Activated naive CD4-positive, alpha-beta T cell treated with anti-CD3 and anti-CD28 coated beads, Interleukin-2, amount 10 ng/mL, durations not matched to agents 7 days and 5 days (primary cell): Measurements from ENCODE around the gene ZMIZ2.
"Not testable (repeated sequence)": the region's sequence is repeated elsewhere in the genome, so short reads cannot be mapped to it uniquely, and the experiment has no call there.

Source experiments
- CTCF ChIA-PET: fragments of 350-600 bp; sonication (Branson Sonifier 250); formaldehyde crosslinking; loops from one replicate; lab custom pipeline; 2021; ENCODE audit warnings: antibody characterized with exemption; lab: Charles Lee
- DNase-seq: peaks from one replicate; pipeline ENCODE4 v3.0.0-alpha.2; 2020
- H3K27ac Mint-ChIP-seq: one replicate; pipeline ENCODE4 v1.8.0; 2021; ENCODE audit warnings: mild to moderate bottlenecking, moderate library complexity, mixed read lengths
- H3K27me3 Mint-ChIP-seq: one replicate; pipeline ENCODE4 v1.8.0; 2021; ENCODE audit warnings: mild to moderate bottlenecking, mixed read lengths
- H3K36me3 Mint-ChIP-seq: one replicate; pipeline ENCODE4 v1.8.0; 2021; ENCODE audit warnings: mixed read lengths
- H3K4me1 Mint-ChIP-seq: one replicate; pipeline ENCODE4 v1.8.0; 2021; ENCODE audit warnings: mixed read lengths
- H3K4me3 Mint-ChIP-seq: one replicate; pipeline ENCODE4 v1.8.0; 2021; ENCODE audit warnings: mild to moderate bottlenecking, moderate library complexity, mixed read lengths
- H3K9me3 Mint-ChIP-seq: one replicate; pipeline ENCODE4 v1.8.0; 2021; ENCODE audit warnings: mixed read lengths

ZMIZ2 gene

DNA sequence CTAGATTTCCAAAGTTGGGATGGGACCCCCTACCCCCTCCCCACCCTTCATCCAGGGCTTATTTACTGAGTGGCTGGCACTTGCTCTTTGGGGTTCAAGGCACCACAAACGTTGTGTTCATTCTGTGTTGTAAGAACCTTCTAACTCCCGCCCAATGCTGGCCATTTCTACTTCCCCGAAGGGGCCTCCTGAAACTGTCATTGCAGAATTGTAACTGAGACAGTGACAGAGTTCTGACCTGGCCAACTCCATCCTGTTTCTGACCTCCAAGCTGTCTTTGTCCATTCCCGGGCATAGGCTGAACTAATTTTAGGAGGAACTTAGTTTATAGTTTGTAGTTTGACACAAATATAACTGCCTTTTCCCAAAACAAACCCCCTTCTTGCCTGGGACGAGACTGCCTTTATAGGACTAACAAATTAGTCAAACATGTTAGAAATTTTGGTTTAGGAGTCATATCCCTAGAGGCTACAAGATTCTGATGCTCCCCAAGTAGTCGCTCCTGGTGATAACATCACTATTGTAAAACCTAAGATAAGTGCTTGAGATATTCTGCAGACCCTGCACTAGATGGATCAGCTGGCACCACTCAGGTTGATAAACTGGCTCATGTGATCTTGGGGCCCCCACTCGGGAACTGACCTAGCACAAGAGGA lies 34.8 kb upstream of the ZMIZ2 start:
- DNase-seq: no peak
- peaks cover 8% of the 10 kb centered on the region for H3K4me1 Mint-ChIP-seq

DNA sequence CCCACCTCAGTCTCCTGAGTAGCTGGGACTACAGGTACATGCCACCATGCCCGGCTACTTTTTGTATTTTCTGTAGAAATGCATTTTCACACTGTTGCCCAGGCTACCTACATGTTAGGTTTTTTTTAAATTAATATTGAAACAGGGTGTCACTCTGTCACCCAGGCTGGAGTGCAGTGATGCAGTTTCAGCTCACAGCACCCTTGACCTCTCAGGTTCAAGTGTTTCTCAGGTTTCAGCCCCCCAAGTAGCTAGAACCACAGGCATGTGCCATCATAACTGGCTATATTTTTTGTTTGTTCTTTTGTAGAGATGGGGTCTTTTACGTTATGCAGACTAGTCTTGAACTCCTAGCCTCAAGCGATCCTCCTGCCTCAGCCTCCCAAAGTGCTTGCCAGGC lies 32.4 kb upstream of the ZMIZ2 start:
- Mint-ChIP-seq H3K27ac (no peak overlapping the region), H3K9me3 (peaks cover 2% of the 10 kb centered on the region), H3K27me3 (peaks cover 3% of the 10 kb centered on the region), H3K4me1 (peaks cover 8% of the 10 kb centered on the region), H3K36me3 (no peaks in the 10 kb centered on the region), H3K4me3 (no peak overlapping the region)
- no peak for DNase-seq
- CTCF ChIA-PET: no interaction called here

More for the DNA sequence above, 34.8 kb upstream of the ZMIZ2 start:
- Mint-ChIP-seq H3K36me3 (peaks cover 8% of the 10 kb centered on the region), H3K27ac (no peak overlapping the region), H3K27me3 (peaks cover 3% of the 10 kb centered on the region), H3K9me3 (no peaks in the 10 kb centered on the region), H3K4me3 (no peak overlapping the region)
- CTCF ChIA-PET: no interaction called here

DNA sequence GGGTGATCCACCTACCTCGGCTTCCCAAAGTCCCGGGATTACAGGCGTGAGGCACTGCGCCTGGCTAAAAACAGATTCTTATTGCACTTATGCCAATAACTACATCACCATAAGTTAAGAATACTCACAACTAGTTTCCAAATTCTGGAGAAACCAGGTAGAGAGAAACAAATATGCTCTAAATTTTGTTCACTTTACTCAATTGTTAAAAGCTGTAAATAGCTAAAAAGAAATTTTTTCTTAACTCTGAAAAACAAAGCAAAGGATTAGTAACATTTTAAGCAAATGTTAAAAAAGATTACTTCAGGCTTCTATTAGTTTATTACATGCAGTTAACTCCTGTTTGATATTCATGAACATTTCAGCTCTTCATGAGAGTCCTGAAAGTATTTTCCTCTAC lies 28.3 kb upstream of the ZMIZ2 start:
- Mint-ChIP-seq H3K27me3 (no peaks in the 10 kb centered on the region), H3K36me3 (peaks cover 2% of the 10 kb centered on the region), H3K4me3 (no peak overlapping the region), H3K9me3 (peaks cover 2% of the 10 kb centered on the region), H3K4me1 (no peaks in the 10 kb centered on the region), H3K27ac (no peak overlapping the region)
- DNase-seq: no peak
- CTCF ChIA-PET: no interaction called here

- H3K9me3 Mint-ChIP-seq: peaks cover 2% of the 10 kb centered on the region
- peaks cover 9% of the 10 kb centered on the region for H3K27me3 Mint-ChIP-seq
- peaks cover 2% of the 10 kb centered on the region for H3K36me3 Mint-ChIP-seq
- no peak for DNase-seq
- H3K27ac Mint-ChIP-seq: no peak overlapping the region
- no peak overlapping the region for H3K4me3 Mint-ChIP-seq
- CTCF ChIA-PET: no interaction called here
- H3K4me1 Mint-ChIP-seq: no peaks in the 10 kb centered on the region
Measured at GRCh38 chr7:44724276-44724675, 24.4 kb upstream of the ZMIZ2 start.

DNA sequence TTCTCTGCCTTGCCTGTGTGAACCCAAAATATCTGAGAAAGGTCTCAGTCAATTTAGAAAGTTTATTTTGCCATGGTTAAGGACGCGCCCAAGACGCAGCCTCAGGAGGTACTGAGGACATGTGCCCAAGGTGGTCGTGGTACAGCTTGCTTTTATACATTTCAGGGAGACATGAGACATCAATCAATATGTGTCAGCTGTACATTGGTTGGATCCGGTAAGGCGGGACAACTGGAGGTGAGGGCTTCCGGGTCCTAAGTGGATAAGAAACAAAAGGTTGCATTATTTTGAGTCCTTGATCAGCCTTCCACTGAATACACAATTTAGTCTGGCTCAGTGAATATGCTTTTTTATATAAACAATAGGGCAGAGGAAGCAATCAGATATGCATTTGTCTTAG lies 22.4 kb upstream of the ZMIZ2 start:
- H3K27me3 Mint-ChIP-seq: peaks cover 21% of the 10 kb centered on the region
- H3K4me3 Mint-ChIP-seq, CTCF ChIA-PET, H3K36me3 Mint-ChIP-seq, H3K4me1 Mint-ChIP-seq, H3K9me3 Mint-ChIP-seq, H3K27ac Mint-ChIP-seq, DNase-seq: not testable (repeated sequence)

- H3K36me3 Mint-ChIP-seq: no peaks in the 10 kb centered on the region
- CTCF ChIA-PET: no interaction called here
- H3K9me3 Mint-ChIP-seq: no peaks in the 10 kb centered on the region
- no peak overlapping the region for H3K27ac Mint-ChIP-seq
- no peaks in the 10 kb centered on the region for H3K4me1 Mint-ChIP-seq
- no peak for DNase-seq
- peaks cover 31% of the 10 kb centered on the region for H3K27me3 Mint-ChIP-seq
- H3K4me3 Mint-ChIP-seq: no peak overlapping the region
Measured at GRCh38 chr7:44727158-44727936, 21.3 kb upstream of the ZMIZ2 start.

DNA sequence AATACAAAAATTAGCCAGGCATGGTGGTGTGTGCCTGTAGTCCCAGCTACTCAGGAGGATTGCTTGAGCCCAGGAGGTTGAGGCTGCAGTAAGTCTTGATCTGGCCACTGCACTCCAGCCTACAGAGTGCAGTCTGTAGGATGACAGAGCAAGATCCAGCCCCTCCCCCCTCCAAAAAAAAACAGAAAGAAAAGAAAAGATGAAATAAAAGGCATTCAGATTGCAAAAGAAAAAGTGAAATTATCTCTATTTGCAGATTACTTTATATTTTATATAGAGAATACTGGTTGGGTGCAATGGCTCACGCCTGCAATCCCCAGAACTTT lies 20.7 kb upstream of the ZMIZ2 start:
- CTCF ChIA-PET: no interaction called here
- DNase-seq: no peak
- Mint-ChIP-seq H3K4me1 (no peaks in the 10 kb centered on the region), H3K27ac (no peak overlapping the region), H3K4me3 (no peak overlapping the region), H3K27me3 (peaks cover 31% of the 10 kb centered on the region), H3K36me3 (no peaks in the 10 kb centered on the region), H3K9me3 (no peaks in the 10 kb centered on the region)

DNA sequence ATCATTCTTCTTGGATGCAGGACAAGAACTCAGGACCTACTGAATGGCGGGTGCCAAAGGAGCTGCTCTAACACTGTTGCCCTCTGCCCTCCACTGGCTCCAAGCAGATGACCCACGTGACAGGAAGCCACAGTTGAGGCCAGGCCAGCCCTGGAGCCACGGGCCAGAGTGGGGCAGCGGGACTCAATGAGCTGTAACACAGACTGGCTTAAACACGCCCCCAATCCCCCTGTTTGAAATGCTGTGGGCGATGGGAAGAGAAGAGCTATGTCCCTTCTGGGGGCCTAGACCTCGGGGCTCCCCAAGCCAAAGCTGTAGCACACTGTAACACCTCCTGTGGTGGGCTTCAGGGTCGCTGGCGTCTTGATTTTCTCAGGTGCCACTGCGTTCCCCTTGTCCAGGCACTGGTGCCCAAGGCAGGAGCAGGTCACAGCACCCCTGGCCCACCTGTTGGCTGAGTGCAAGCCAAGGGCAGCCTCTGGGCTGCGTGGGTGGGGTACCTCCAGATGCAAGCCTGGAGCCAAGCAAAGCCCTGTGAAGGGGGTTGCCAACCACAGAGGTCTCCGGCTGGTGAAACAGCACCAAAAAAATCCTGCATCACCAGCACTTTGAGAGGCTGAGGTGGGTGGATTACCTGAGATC lies 18.6 kb upstream of the ZMIZ2 start:
- H3K4me1 Mint-ChIP-seq: peaks cover 3% of the 10 kb centered on the region
- no peaks in the 10 kb centered on the region for H3K9me3 Mint-ChIP-seq
- no peak overlapping the region for H3K4me3 Mint-ChIP-seq
- DNase-seq: no peak
- H3K27ac Mint-ChIP-seq: no peak overlapping the region
- H3K27me3 Mint-ChIP-seq: peaks cover 31% of the 10 kb centered on the region
- H3K36me3 Mint-ChIP-seq: no peaks in the 10 kb centered on the region
- CTCF ChIA-PET: no interaction called here

DNA sequence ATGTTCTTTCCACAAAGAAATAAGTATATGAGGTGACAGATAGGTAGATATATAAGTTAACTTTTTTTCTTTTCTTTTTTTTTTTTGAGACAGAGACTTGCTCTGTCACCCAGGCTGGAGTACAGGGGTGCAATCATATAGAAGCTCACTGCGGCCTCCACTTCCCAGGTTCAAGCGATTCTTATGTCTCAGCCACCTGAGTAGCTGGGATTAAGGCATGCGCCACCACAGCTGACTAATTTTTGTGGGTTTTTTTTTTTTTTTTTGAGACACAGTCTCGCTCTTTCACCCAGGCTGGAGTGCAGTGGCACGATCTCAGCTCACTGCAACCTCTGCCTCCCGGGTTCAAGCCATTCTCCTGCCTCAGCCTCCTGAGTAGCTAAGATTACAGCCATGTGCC lies 15.7 kb upstream of the ZMIZ2 start:
- DNase-seq, CTCF ChIA-PET, H3K4me3 Mint-ChIP-seq, H3K27ac Mint-ChIP-seq, H3K36me3 Mint-ChIP-seq, H3K9me3 Mint-ChIP-seq: not testable (repeated sequence)
- peaks cover 25% of the 10 kb centered on the region for H3K27me3 Mint-ChIP-seq
- H3K4me1 Mint-ChIP-seq: peaks cover 11% of the 10 kb centered on the region

- no peaks in the 10 kb centered on the region for H3K36me3 Mint-ChIP-seq
- H3K27ac Mint-ChIP-seq: no peak overlapping the region
- CTCF ChIA-PET: no interaction called here
- H3K27me3 Mint-ChIP-seq: peaks cover 22% of the 10 kb centered on the region
- H3K9me3 Mint-ChIP-seq: no peaks in the 10 kb centered on the region
- DNase-seq: no peak
- no peak overlapping the region for H3K4me3 Mint-ChIP-seq
- H3K4me1 Mint-ChIP-seq: peaks cover 11% of the 10 kb centered on the region
Measured at GRCh38 chr7:44733708-44734481, 14.8 kb upstream of the ZMIZ2 start.

DNA sequence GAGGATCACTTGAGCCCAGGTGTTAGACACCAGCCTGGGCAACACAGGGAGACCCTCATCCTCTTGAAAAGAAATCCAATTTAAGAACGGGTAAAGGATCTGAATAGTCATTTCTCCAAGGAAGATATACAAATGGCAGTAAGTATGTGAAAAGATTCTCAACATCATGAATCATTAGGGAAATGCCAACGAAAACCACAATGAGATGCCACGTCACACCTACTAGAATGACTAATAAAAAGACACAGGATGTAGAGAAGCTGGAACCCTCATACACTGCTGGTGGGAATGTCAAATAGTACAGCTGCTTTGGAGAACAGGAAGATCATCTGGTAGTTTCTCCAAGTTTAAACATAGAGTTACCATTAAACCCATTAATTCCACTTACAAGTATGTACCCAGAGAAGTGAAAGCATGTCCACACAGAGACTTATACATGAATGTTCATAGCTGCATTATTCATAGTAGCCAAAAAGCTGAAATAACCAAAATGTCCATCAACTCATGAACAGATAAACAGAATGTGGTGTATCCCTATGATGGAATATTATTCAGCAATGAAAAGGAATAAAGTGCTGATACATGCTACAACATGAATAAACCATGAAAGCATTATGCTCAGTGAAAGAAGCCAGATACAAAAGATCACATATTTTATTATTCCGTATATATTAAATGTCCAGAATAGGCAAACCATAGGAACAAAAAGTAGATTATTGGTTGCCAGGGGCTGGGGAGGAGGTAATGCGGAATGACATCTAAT lies 13.1 kb upstream of the ZMIZ2 start:
- Mint-ChIP-seq H3K36me3 (no peaks in the 10 kb centered on the region), H3K9me3 (no peaks in the 10 kb centered on the region), H3K4me1 (peaks cover 11% of the 10 kb centered on the region), H3K27me3 (peaks cover 11% of the 10 kb centered on the region), H3K4me3 (no peak overlapping the region), H3K27ac (no peak overlapping the region)
- CTCF ChIA-PET: no interaction called here
- peak; percentile 39 for DNase-seq

- Mint-ChIP-seq H3K4me1 (peaks cover 11% of the 10 kb centered on the region), H3K27ac (peak overlapping the region; percentile 68), H3K9me3 (no peaks in the 10 kb centered on the region)
Measured at GRCh38 chr7:44736896-44737295, 11.8 kb upstream of the ZMIZ2 start.

DNA sequence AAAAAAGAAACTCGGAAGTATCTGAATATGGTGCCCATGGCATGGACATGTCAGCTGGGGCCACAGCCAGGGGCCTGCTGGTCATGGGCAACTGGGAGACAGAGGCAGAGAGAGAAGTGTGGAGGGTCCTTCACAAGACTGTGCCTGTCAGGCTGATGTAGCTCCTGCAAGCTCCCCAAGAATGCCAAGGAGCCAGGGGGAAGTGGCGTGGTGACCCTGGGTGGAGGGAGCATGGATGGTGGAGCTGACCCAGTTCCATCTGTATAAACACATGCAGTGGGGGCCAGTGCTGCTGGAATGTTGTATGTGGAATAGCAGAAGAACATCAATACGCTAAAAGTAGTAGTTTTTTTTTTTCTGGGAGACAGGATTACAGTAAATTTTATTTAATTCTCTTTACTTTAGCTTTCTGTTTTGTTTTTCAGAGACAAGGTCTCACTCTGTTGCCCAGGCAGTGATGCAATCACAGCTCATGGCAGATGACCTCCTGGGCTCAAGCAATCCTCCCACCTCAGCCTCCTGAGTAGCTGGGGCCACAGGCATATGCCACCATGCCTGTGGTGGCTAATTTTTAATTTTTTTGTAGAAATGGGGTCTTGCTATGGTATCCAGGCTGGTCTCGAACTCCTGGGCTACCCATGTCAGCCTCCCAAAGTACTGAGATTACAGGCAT lies 10.5 kb upstream of the ZMIZ2 start:
- no peak for DNase-seq
- Mint-ChIP-seq H3K27me3 (no peaks in the 10 kb centered on the region), H3K9me3 (no peaks in the 10 kb centered on the region), H3K27ac (no peak overlapping the region), H3K4me3 (no peak overlapping the region), H3K36me3 (no peaks in the 10 kb centered on the region), H3K4me1 (peaks cover 18% of the 10 kb centered on the region)
- CTCF ChIA-PET: interaction anchor here (0.8 to 1.2 kb wide), 2 partner anchors 12 to 109 kb away, joined by 3 to 5 read pairs; no protein-coding TSS in a partner anchor

More at GRCh38 chr7:44736896-44737295, 11.8 kb upstream of the ZMIZ2 start:
- CTCF ChIA-PET: interaction anchor here (1.2 kb wide), 1 partner anchor 14 kb away, joined by 3 read pairs; no protein-coding TSS in a partner anchor
- no peaks in the 10 kb centered on the region for H3K36me3 Mint-ChIP-seq
- DNase-seq: no peak
- H3K27me3 Mint-ChIP-seq: peaks cover 4% of the 10 kb centered on the region
- H3K4me3 Mint-ChIP-seq: no peak overlapping the region
